Skeletal muscle tissue (tissue), 4 donors: ENCODE measurements around the gene ANTXR2. TPM values are rescaled to one million over a fixed set of nuclear protein-coding genes. Genes with fewer than 3 reads are reported as not detected.

Experiments used
- H3K27ac ChIP-seq: one replicate; pipeline ENCODE4 v1.7.0; 2013; ENCODE audit warnings: mild to moderate bottlenecking, low read depth, low read length, inconsistent platforms
- H3K27me3 ChIP-seq, 3 donors: one replicate each; pipeline ENCODE4 v1.7.0; 2013; ENCODE audit warnings: low read length in 3 of 3; ENCODE audit not compliant: control insufficient read depth in 3 of 3, insufficient read depth in 3 of 3
- H3K36me3 ChIP-seq, 3 donors: one replicate each; pipeline ENCODE4 v1.7.0; 2013; ENCODE audit warnings: low read length in 3 of 3; ENCODE audit not compliant: control insufficient read depth in 3 of 3, insufficient read depth in 3 of 3
- H3K4me1 ChIP-seq, 3 donors: one replicate each; pipeline ENCODE4 v1.7.0; 2013; ENCODE audit warnings: low read length in 3 of 3, mild to moderate bottlenecking in 3 of 3; ENCODE audit not compliant: control insufficient read depth in 3 of 3, insufficient read depth in 3 of 3
- H3K4me3 ChIP-seq, 3 donors: one replicate each; pipeline ENCODE4 v1.7.0; 2013; ENCODE audit warnings: low read length in 3 of 3
- H3K9ac ChIP-seq, 3 donors: one replicate each; pipeline ENCODE4 v1.7.0; 2013; ENCODE audit warnings: low read length in 3 of 3, mild to moderate bottlenecking in 3 of 3, moderate library complexity in 2 of 3, low read depth in 1 of 3
- H3K9me3 ChIP-seq, 3 donors: one replicate each; pipeline ENCODE4 v1.7.0; 2013; ENCODE audit warnings: low read length in 3 of 3; ENCODE audit not compliant: control insufficient read depth in 3 of 3
- total RNA-seq: library from RNA; depleted of rRNA; stranded (reverse); fragments of >200 nt; gene quantifications from one replicate; pipeline ENCODE4 v1.2.3, GENCODE V29; 2014
- donor health status: Osteomylitis.

Gene ANTXR2
- total RNA-seq, 1 donor from 2014 or later = 45.9 TPM

- peaks cover 0 to 4% (median 0%) of the 10 kb centered on the region in 3 donors for H3K4me1 ChIP-seq
- H3K9me3 ChIP-seq = no peaks in the 10 kb centered on the region
- no peak overlapping the region for H3K4me3 ChIP-seq
- no peak overlapping the region for H3K9ac ChIP-seq
- H3K36me3 ChIP-seq = peaks cover 0 to 2% (median 1%) of the 10 kb centered on the region in 3 donors
- H3K27me3 ChIP-seq = no peaks in the 10 kb centered on the region
- H3K27ac ChIP-seq = no peak overlapping the region
Measured at GRCh38 chr4:80035336-80035735, 37.7 kb downstream of the ANTXR2 start.

GRCh38 chr4:80033581-80033980 is 39.4 kb downstream of the ANTXR2 start:
- H3K4me1 ChIP-seq = peaks cover 0 to 4% (median 0%) of the 10 kb centered on the region in 3 donors

GRCh38 chr4:80029364-80029763 is 43.7 kb downstream of the ANTXR2 start:
- H3K27ac ChIP-seq = no peak overlapping the region
- H3K4me3 ChIP-seq = no peak overlapping the region
- H3K4me1 ChIP-seq = no peaks in the 10 kb centered on the region
- no peaks in the 10 kb centered on the region for H3K9me3 ChIP-seq
- H3K36me3 ChIP-seq = peaks cover 0 to 6% (median 2%) of the 10 kb centered on the region in 3 donors
- H3K9ac ChIP-seq = no peak overlapping the region
- no peaks in the 10 kb centered on the region for H3K27me3 ChIP-seq

More at GRCh38 chr4:80033581-80033980, 39.4 kb downstream of the ANTXR2 start:
- H3K36me3 ChIP-seq = peaks cover 0 to 3% (median 2%) of the 10 kb centered on the region in 3 donors
- no peak overlapping the region for H3K9ac ChIP-seq
- H3K4me3 ChIP-seq = no peak overlapping the region
- no peaks in the 10 kb centered on the region for H3K27me3 ChIP-seq
- H3K9me3 ChIP-seq = no peaks in the 10 kb centered on the region
- H3K27ac ChIP-seq = no peak overlapping the region

GRCh38 chr4:80027611-80028010 is 45.4 kb downstream of the ANTXR2 start:
- peaks cover 0 to 11% (median 2%) of the 10 kb centered on the region in 3 donors for H3K36me3 ChIP-seq
- no peaks in the 10 kb centered on the region for H3K27me3 ChIP-seq
- H3K4me3 ChIP-seq = no peak overlapping the region
- H3K9ac ChIP-seq = no peak overlapping the region
- H3K27ac ChIP-seq = no peak overlapping the region
- no peaks in the 10 kb centered on the region for H3K9me3 ChIP-seq
- no peaks in the 10 kb centered on the region for H3K4me1 ChIP-seq

GRCh38 chr4:80026100-80026499 is 46.9 kb downstream of the ANTXR2 start:
- H3K36me3 ChIP-seq = peaks cover 0 to 11% (median 2%) of the 10 kb centered on the region in 3 donors

GRCh38 chr4:80024335-80024734 is 48.7 kb downstream of the ANTXR2 start:
- no peaks in the 10 kb centered on the region for H3K27me3 ChIP-seq
- H3K4me1 ChIP-seq = no peaks in the 10 kb centered on the region
- no peaks in the 10 kb centered on the region for H3K9me3 ChIP-seq
- H3K4me3 ChIP-seq = no peak overlapping the region
- H3K36me3 ChIP-seq = peaks cover 0 to 8% (median 0%) of the 10 kb centered on the region in 3 donors
- no peak overlapping the region for H3K9ac ChIP-seq
- H3K27ac ChIP-seq = no peak overlapping the region

More at GRCh38 chr4:80026100-80026499, 46.9 kb downstream of the ANTXR2 start:
- no peak overlapping the region for H3K9ac ChIP-seq
- no peak overlapping the region for H3K27ac ChIP-seq
- no peak overlapping the region for H3K4me3 ChIP-seq
- H3K4me1 ChIP-seq = no peaks in the 10 kb centered on the region
- H3K27me3 ChIP-seq = no peaks in the 10 kb centered on the region
- no peaks in the 10 kb centered on the region for H3K9me3 ChIP-seq

GRCh38 chr4:80022282-80022681 is 50.7 kb downstream of the ANTXR2 start:
- no peak overlapping the region for H3K9ac ChIP-seq
- H3K9me3 ChIP-seq = no peaks in the 10 kb centered on the region
- peaks cover 0 to 8% (median 0%) of the 10 kb centered on the region in 3 donors for H3K36me3 ChIP-seq
- no peak overlapping the region for H3K27ac ChIP-seq
- no peak overlapping the region for H3K4me3 ChIP-seq
- H3K27me3 ChIP-seq = no peaks in the 10 kb centered on the region
- peaks cover 0 to 3% (median 0%) of the 10 kb centered on the region in 3 donors for H3K4me1 ChIP-seq

GRCh38 chr4:80017125-80017854 is 55.7 kb downstream of the ANTXR2 start:
- Histone ChIP-seq H3K36me3 (peaks cover 0 to 3% (median 0%) of the 10 kb centered on the region in 3 donors), H3K9me3 (no peaks in the 10 kb centered on the region), H3K27ac (peak overlapping the region; percentile 3), H3K27me3 (no peaks in the 10 kb centered on the region), H3K9ac (no peak overlapping the region), H3K4me3 (no peak overlapping the region), H3K4me1 (peaks cover 0 to 5% (median 0%) of the 10 kb centered on the region in 3 donors)

- H3K9me3 ChIP-seq = no peaks in the 10 kb centered on the region
- no peaks in the 10 kb centered on the region for H3K27me3 ChIP-seq
- no peak overlapping the region for H3K4me3 ChIP-seq
- peak overlapping the region; percentile 3 for H3K27ac ChIP-seq
- peaks cover 0 to 3% (median 0%) of the 10 kb centered on the region in 3 donors for H3K36me3 ChIP-seq
- peaks cover 0 to 5% (median 0%) of the 10 kb centered on the region in 3 donors for H3K4me1 ChIP-seq
- no peak overlapping the region for H3K9ac ChIP-seq
Measured at GRCh38 chr4:80016506-80016905, 56.5 kb downstream of the ANTXR2 start.

- H3K9ac ChIP-seq = no peak overlapping the region
Measured at GRCh38 chr4:80015407-80016189, 57.4 kb downstream of the ANTXR2 start.

More at GRCh38 chr4:80015407-80016189, 57.4 kb downstream of the ANTXR2 start:
- H3K36me3 ChIP-seq = peaks cover 0 to 3% (median 0%) of the 10 kb centered on the region in 3 donors
- H3K9me3 ChIP-seq = no peaks in the 10 kb centered on the region
- H3K4me3 ChIP-seq = no peak overlapping the region
- no peaks in the 10 kb centered on the region for H3K27me3 ChIP-seq
- H3K4me1 ChIP-seq = peaks cover 0 to 5% (median 0%) of the 10 kb centered on the region in 3 donors
- H3K27ac ChIP-seq = no peak overlapping the region
